GM21423 (cell line): Measurements from ENCODE around the gene TMEM238.

Experiments used
- ATAC-seq: cut with Tn5 transposase; IDR thresholded peaks from one replicate; pipeline ENCODE4 v1.9.1; 2021; ENCODE audit warnings: mild to moderate bottlenecking, moderate library complexity; ENCODE audit not compliant: unreplicated experiment

The TMEM238 gene

DNA sequence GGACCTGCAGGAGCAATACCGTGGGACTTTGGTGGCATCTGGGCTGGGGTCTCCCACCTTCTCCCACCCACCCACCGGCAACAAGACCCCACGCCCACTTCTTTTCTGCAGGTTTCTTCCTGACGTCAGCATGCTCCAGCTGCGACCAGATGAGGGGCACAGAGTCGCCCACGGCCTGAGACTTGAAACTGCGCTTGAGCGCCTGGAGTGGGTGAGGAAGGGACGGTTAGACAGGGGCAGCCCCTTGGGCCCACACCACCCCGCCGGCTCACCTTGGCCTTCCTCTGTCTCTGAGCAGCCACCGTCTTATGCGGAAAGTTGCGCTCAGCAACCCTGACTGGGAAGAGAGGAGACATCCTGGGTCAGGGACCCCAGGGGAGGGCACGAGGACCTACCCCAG lies 23.2 kb downstream of the TMEM238 start:
- ATAC-seq: no peak

DNA sequence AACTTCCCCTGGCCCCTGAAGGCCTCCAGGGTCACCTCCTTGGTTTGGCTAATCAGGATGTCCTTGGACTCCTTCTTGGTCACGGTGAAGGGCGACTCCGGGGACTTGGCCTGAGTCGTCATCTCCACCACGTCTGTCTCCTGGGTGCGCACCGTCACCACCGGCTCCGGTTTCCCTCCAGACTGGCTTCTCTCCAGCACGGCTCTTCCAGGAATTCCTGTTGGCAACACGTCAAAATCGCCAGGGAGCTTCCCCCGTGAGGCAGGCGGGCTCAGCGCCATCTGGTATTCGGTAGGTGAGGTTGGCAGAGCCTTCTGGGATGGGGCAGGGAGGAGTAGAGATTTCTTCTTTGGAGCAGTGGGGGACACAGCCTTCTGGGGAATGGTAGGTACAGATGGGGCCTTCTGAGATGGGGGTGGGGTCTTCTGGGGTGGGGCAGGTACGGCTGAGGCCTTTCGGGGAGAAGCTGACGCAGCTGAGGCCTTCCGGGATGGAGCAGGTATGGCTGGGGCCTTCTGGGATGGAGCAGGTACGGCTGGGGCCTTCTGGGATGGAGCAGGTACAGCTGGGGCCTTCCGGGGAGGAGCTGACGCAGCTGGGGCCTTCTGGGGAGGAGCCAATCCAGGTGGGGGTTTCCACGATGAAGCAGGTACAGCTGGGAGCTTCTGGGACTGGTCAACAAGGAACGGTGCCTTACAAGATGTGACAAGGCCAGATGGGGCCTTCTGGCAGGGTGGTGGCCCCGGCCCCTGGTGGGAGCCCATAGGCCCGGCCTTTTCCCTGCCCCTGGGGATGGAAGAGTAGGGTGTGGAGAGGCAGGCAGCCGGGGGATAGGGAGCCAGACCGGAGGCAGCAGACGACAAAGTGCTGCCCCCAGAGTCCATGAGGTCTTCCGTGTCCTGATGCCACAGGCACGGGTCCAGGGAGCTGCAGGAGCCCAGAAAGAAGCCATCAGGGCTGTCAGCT lies 24.9 kb downstream of the TMEM238 start:
- no peak for ATAC-seq

DNA sequence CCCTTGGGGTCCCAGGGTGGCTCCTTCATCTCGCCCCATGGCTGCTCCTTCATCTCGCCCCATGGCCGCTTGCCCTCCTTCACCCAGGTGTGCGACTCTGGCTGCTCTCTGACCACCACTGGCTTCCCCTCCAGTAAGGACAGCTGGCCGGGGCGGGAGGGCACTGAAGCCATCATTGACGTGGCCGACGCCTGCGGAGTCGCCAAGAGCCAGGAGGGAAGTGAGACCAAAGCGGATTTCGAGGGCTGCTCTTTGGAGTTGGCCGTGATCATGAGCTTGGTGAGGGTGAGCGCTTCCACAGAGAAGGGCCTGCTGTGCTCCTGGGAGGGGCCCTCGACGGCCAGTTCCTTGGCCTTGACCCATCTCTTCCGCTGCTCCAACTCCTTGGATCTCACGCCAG lies 25.6 kb downstream of the TMEM238 start:
- ATAC-seq: no peak

DNA sequence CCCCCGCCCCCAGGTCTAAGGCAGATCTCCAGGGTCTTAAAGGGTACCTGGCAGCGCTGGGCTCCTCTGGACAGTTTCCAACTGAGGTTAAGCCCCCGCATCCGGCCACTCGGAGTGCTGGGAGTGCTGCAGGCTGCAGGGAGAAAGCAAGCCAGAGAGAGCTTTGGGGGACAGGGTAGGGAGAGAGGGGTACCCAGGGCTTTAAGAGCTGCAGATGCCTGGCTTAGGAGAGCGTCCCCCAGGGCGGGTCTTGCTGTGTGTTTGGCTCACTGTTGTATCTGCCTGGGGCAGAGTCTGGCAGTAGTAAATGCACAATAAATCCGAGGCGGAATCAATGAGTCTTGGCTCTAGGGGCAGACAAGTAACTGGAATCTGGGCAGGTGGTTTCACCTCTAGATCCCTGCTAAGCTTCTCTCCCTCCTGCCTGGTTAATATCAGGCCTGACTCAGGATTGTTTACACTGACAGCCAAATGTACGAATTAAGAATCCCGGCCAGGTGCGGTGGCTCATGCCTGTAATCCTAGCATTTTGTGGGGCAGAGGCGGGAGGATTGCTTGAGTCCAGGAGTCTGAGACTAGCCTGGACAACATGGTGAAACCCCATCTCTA lies 28.8 kb downstream of the TMEM238 start:
- no peak for ATAC-seq

DNA sequence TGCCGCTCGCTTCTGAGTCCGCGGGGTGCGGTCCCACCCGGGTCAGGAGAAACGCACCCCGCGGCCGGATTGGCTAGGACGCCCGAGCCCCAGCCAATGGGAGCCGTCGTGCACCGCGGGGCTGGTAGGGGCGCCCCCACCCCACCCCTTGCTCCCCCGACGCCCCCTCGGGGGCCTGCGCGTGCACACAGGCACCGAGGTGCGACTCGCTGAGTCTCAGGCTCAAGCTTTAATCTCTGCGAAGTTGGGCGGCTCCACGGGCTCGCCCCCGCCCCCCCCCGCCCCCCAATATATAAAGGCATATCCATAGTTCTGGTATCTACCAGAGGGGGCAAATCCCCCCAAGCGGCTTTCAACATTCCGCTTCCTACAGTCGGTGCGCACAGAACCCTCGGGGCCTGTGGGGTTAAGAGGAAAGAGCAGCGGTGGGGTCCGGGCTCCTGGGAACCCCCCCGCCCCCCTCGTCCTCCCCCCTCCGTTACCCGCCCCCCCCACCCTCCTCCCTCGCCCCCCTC lies 29.3 kb downstream of the TMEM238 start, which contains the start of gene COX6B2:
TSS of gene COX6B2 (minus strand) at position 22 of the 515 bp plus-strand sequence. CDS start 198 bp downstream, outside the sequence.
- no peak for ATAC-seq

DNA sequence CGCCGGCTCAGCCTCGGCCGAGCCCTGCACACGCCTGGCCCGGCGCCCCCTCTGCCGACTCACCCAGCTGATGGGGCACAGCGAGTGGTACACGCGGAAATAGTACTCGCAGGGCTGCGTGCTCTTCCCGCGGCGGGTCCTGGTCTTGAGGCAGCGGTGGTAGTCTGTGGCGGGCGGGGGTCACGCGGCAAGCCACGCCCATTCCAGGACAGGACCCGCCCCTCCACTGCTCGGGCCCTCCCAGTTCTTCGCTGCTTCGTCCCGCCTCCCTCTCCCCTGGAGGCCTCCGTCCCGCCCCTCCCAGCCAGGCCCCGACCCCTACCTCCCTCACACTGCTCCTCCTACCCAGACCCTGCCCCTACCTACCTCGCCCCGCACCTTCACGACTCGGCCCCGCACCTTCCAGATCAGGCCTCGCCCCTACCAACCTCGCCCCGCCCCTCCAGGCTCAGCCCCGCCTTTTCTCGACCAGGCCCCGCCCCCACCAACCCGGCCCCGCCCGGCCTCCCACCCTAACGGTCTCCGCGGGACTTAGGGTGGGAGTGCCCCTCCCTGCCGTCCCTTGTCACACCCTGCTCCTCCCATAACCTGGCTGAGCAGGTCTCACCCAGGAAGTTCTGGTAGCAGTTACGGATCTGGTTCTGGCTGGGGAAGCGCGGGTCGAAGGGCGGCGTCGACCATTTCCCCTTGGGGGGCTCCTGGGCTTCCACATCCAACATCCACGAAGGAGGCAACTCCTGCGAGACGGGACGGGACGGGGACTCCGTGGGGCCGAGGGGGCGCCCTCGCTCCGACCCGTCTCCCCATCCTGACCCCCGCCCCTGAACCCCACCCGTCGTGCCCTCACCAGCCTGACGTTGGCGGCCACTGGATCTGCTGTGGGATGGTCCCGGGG lies 30.0 kb downstream of the TMEM238 start:
- ATAC-seq: no peak

DNA sequence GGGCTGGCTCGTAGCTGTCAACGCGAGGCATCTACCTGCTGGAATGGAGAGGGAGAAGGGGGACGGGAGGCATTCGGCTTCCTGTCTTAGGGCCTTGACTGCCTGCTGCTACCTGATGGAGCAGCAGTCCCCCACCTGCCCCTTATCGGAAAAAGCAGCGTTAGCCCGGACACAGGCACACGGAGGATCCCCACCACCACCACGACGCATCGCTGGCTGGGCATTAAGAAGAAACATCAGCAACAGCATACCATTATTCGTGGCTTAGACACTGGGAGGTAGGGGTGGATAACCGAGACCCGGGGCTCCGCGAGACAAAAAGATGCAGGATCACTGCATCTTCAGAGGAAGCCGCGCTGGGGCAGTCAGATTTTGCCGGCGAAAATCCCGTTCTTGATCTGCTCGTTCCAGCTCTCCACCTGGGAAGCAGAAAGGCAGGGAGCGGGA lies 30.7 kb downstream of the TMEM238 start:
- no peak for ATAC-seq

DNA sequence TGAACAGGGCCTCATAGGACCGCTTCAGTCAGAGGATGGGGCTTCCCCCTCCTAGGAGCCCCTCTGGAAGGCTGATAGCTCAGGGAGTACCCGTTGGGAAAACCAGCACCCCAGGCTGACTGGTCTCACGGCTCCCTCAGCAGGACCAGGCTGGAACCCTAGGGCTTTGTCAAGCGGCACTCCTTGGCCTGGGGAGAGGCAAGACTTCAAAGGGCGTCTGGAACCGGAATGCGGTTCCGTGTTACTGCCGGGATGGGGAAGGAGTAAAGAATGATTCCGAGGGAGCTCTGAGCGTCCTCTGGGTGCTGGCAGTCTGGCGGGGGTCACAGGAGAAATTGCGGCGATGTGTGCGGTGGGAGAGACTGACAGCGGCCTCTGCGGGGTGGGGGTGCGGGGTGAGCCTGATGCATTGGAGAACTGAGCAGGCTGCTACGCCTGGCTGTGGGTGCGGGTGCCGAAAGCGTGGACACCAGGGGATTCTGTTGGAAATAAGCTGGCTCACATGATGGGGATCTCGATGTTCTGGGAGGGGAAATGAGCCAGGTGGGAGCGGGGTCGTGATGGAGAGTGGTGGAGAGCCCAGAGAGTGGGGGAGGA lies 31.4 kb downstream of the TMEM238 start:
- no peak for ATAC-seq

DNA sequence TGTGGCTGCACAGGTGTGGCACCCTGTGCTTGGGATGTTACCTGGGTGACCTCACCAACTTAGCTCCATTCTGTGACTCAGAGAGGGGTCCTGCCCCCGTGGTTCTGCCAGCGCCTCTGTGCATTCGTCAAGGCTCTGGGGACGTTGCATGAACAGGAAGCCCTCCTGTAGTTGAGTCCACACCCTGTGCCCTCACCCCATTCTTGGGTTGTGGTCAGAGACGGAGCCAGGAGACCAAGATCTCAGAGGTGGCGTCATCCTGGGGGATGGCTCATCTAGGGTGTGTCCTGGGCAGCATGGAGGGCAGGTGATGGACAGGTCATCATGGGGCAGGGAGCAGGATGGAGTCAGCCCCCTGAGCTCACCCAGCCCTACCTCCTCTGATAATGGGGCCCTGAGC lies 32.1 kb downstream of the TMEM238 start:
- no peak for ATAC-seq

DNA sequence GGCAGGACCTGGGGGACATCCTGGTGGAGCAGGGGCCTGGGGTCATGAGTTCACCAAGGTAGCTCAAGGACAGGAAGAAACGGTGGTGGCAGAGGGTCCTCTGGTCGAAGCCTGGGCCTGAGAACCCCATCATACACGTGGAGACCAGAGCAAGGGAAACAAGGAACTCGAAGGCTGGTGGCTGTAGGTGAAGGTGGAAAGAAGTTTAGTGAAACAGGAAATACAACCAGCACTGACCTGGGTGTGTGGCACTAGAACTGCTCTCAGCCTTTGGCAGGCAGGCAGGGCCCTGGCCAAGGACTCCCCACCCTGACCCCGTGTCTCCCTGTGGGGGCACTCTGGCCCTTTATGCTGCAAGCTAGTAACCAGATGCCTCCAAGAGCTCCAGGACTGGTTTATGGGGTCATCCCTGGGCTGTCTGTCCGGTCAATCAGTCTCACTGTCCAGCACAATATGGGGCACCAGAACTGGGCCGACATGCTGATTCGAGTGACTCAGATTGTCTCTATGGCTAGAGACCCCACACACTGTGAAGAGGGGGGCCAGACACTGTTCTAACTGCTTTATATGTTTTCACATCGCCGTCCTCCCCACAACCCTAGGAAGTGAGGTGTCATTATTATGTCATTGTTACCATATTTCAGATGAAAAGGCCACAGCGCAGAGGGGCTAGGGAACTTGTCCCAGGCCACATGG lies 33.3 kb downstream of the TMEM238 start:
- no peak for ATAC-seq

DNA sequence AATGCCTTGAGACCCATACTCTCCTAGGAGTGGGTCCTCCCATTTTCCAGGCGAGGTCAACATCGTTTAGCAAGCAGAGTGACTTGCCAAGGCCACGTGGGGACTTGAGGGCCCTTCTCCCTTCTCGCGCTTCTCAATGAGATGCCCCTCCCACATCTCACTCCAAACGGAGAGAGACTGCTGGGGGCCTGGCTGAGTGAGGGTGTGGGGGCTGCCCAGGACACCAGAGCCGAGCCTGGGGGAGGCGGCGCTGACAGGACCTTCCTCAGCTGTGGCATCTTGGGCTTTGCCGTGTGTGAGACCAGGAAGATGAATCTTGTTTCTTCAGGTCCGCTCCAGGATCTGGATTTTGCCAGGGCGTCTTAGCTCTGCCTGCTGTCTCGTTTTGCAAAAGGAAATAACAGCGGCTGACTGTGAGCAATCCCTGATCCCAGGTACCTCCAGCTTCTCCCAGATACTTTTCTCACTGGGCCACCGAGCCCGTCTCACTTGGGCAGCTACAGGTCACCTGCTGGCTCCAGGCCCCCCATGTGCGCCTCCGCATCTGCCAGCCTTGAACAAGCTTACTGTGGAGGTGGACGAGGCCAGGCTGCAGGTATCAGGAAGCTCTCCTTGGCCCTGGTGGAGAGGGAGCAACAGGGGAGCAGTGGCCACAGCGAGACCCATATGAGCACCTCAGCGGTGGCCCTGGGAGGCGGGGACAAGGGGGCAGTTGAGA lies 35.6 kb downstream of the TMEM238 start:
- no peak for ATAC-seq

DNA sequence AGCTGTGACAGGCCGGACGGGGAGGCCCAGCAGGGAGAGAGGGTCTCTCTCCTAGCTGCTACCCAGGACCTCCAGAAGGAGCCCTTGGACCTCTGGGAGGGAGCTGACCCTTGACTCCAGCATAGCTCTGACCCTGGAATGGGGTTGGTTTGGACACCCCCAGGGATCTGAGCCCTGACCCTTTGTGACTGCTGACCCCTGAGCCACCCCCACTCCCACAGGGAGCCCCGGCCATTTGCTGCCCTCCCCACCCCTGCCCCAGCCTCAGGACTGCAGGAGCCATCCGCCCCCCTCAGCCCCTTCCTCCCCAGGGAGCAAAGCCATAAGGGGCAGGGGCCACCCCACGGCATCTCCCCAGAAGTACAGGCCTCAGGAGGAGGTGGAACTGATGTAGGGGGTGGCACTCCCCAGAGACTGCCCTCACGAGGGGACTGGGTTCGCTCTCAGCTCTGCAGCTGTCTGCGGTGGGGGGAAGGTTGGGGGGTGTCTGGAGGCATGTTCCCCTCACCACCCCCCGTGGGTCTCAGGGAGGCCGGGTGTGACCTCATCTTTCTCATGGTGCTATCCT lies 36.6 kb downstream of the TMEM238 start:
- ATAC-seq: no peak

DNA sequence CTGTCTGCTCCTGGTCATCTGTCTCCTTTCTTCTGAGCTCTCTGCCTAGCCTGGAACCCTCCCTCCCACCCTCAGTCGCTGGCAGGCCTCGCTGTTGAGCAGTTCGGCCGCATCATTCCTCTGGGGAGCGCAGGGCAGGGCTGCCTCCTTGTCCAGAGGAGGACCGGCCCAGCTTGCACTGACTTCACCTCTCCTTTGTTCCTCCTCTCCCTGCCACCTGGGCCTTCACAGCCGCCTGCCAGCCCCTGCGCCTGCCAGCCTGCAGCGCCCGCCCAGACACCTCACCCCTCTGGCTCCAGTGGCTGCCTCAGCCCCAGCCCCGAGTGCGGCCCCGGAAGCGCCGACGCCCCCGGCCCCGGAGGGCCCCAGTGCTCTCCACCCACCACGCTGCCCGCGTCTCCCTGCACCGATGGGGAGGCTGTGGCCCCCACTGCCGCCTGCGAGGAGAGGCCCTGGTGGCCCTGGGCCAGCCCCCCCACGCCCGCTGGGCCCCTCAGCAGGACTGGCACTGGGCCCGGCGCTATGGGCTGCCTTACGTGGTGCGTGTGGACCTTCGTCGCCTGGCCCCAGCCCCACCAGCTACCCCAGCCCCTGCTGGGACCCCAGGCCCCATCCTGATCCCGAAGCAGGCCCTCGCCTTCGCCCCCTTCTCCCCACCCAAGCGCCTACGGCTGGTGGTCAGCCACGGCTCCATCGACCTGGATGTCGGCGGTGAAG lies 37.2 kb downstream of the TMEM238 start:
- no peak for ATAC-seq

DNA sequence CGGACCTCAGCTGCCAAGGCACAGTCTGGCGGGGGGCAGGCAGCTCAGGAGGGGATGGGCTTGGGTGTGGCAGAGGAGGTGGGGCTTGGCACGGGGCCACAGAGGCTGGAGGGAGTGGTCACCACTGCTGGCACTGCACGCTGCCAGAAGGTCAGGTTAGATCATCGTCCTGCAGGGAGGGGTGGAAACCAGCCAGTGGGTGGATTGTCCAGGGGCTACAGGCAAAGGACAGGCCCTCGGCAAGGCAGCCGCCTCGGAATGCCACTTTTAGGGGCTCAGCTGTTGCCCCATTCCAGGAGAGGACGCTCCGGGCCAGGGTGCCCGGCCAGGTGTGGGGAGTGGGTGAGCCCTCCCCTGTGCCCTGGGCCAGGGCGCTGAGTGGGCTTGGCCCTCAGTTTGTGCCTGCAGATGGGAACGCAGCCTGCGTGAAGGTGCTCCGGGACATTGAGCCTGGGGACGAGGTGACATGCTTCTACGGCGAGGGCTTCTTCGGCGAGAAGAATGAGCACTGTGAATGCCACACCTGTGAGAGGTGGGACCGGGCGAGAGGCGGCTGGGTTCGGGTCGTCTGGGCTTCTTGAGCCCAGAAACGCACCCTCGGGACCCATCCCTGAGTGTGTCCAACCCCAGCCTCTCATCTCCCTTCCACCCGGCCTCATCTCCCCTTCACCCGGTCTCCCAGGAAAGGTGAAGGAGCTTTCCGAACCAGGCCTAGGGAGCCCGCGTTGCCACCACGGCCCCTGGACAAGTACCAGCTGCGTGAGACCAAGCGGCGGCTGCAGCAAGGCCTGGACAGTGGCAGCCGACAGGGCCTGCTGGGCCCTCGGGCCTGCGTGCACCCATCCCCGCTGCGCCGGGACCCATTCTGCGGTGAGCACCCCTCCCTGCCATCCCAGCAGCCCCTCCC lies 38.0 kb downstream of the TMEM238 start:
- no peak for ATAC-seq

DNA sequence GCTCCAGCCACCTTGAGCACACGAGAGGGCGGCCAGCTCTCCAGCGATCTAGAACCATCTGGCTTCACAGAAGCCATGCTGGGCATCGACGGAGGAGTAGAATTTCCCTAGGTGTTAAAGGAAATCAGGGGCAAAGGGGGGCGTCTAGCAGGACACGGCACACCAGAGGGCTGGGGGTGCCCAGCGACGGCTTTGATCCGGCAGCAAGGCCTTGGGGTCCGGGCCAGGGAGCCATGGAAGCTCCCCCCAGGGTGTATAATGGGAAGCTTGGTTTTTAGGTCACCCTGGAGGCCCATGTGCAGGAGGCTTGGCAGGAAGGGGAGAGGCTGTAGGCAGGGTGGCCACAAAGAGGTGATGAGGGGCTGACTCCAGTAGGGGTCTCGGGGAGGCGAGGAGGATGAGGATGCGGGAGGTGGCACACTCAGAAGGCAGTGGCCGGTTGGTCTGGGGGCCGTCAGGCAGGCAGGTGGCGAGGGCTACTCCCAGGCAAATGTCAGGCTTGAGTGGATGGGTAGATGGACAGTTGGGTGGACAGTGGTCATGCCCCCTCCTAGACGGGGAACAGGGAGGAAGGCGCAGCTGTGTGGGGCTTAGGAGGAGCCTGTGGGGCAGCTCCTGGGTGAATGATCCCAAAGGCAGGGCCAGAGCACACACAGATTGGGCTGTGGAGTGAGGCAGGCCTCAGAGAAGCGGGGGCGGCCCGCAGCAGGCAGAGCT lies 38.8 kb downstream of the TMEM238 start:
- ATAC-seq: no peak

DNA sequence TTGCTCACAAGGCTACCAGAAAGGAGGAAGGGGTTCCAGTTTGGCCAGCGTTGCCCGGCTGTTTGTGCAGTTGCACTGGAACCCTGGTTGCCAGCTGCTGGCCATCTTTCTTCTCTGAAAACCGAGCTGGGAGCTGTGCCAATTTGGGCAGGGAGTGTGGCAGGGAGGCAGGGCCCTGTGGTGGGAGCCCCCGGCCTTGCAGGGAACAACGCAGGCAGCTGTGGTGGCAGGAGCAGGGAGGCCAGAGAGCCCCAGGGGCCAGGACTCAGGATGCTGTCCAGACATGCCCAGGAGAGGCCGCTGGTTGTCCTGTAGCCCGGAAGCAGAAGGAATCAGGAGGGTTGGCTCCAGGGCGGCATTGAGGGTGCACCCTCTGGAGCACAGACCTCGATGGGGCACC lies 39.6 kb downstream of the TMEM238 start:
- no peak for ATAC-seq
